K562 (cell line): ENCODE measurements around the gene PEDS1. TPM values are rescaled to one million over a fixed set of nuclear protein-coding genes. Genes with fewer than 3 reads are reported as not detected.

Experiments used
- JUND ChIP-seq, 2 experiments: IDR thresholded peaks; 2 replicates in 1 of 2; 3 replicates in 1 of 2; pipeline ENCODE4 v1.6.1; 2011; ENCODE audit warnings: borderline replicate concordance in 2 of 2, low read depth in 2 of 2, low read length in 2 of 2, improper control_type of control experiment in 1 of 2, missing biosample characterization in 1 of 2, missing genetic modification characterization in 1 of 2, missing genetic modification reagents in 1 of 2
- MAFK ChIP-seq: IDR thresholded peaks from 2 replicates; pipeline ENCODE4 v1.6.1; 2011; ENCODE audit warnings: low read length, improper control_type of control experiment
- MBD2 ChIP-seq: sonication (generic); IDR thresholded peaks from 2 replicates; pipeline ENCODE4 v1.6.1; 2016; ENCODE audit warnings: low read depth, borderline replicate concordance
- MIER1 ChIP-seq: fragments of 450-650 bp; IDR thresholded peaks from 2 replicates; pipeline ENCODE4 v1.6.1; 2016; ENCODE audit warnings: antibody characterized with exemption, mild to moderate bottlenecking, low read depth
- MLX ChIP-seq, 2 experiments: fragments of 450-650 bp in 1 of 2; sonication (generic) in 1 of 2; formaldehyde crosslinking; conservative IDR thresholded peaks; 2 replicates each; pipeline versions ENCODE4 v1.4.0 to v1.8.1; 2020 to 2022; ENCODE audit warnings: mild to moderate bottlenecking in 1 of 2, missing genetic modification reagents in 1 of 2
- NCOA2 ChIP-seq, 2 experiments: fragments of 450-650 bp; IDR thresholded peaks; 2 replicates each; pipeline ENCODE4 v1.6.1; 2018; ENCODE audit warnings: mild to moderate bottlenecking in 2 of 2, moderate library complexity in 1 of 2; ENCODE audit not compliant: partially characterized antibody in 2 of 2
- NFRKB ChIP-seq: fragments of 450-650 bp; IDR thresholded peaks from 2 replicates; pipeline ENCODE4 v1.6.1; 2016; ENCODE audit warnings: low read depth
- NFYB ChIP-seq: IDR thresholded peaks from 2 replicates; pipeline ENCODE4 v1.6.1; 2011; ENCODE audit warnings: mild to moderate bottlenecking, moderate library complexity; ENCODE audit not compliant: insufficient read length; ENCODE audit errors: extremely low read depth
- PHTF2 ChIP-seq: fragments of 250-450 bp; sonication (Bioruptor Pico); IDR thresholded peaks from 2 replicates; pipeline ENCODE4 v1.5.0; 2021; ENCODE audit warnings: mild to moderate bottlenecking
- PTBP1 ChIP-seq: fragments of 200-400 bp; formaldehyde crosslinking; IDR thresholded peaks from 2 replicates; pipeline ENCODE4 v1.6.1; 2017; ENCODE audit warnings: low read depth, low read length
- RBM15 ChIP-seq: fragments of 200-400 bp; formaldehyde crosslinking; IDR thresholded peaks from 2 replicates; pipeline ENCODE4 v1.6.1; 2018; ENCODE audit warnings: mild to moderate bottlenecking, low read length, moderate library complexity; ENCODE audit not compliant: insufficient read depth
- RBM25 ChIP-seq: fragments of 200-400 bp; formaldehyde crosslinking; IDR thresholded peaks from 2 replicates; pipeline ENCODE4 v1.6.1; 2018; ENCODE audit warnings: low read length, low read depth, moderate library complexity; ENCODE audit not compliant: severe bottlenecking
- SAFB ChIP-seq: fragments of 200-400 bp; formaldehyde crosslinking; IDR thresholded peaks from 2 replicates; pipeline ENCODE4 v1.6.1; 2017; ENCODE audit warnings: low read depth, low read length, borderline replicate concordance
- TAL1 ChIP-seq: fragments of 450-650 bp; IDR thresholded peaks from 2 replicates; pipeline ENCODE4 v1.6.1; 2016; ENCODE audit warnings: mild to moderate bottlenecking
- XRCC4 ChIP-seq: IDR thresholded peaks from one replicate; pipeline ENCODE4 v1.6.1; 2011; ENCODE audit not compliant: insufficient read depth, insufficient read length; ENCODE audit errors: extremely low read depth
- ZHX1 ChIP-seq: fragments of 150-350 bp; conservative IDR thresholded peaks from 2 replicates; pipeline ENCODE4 v1.6.1; 2014; ENCODE audit warnings: low read length
- ZNF134 ChIP-seq: fragments of 250-450 bp; sonication (Bioruptor Pico); conservative IDR thresholded peaks from 2 replicates; pipeline ENCODE4 v1.4.0; 2020
- ZNF277 ChIP-seq: fragments of 250-450 bp; sonication (Bioruptor Pico); IDR thresholded peaks from 2 replicates; pipeline ENCODE4 v1.8.0; 2022; ENCODE audit warnings: inconsistent platforms, mild to moderate bottlenecking, moderate library complexity, borderline replicate concordance
- ZNF395 ChIP-seq: fragments of 200-800 bp; sonication (Bioruptor generic); IDR thresholded peaks from 2 replicates; pipeline ENCODE4 v1.6.1; 2017; ENCODE audit warnings: missing genetic modification characterization, missing compliant biosample characterization
- polyA plus RNA-seq, 8 experiments: library from polyadenylated mRNA; depleted of rRNA in 4 of 8; stranded (reverse) in 5 of 8; unstranded in 3 of 8; fragments of >200 nt; fragmentation: Nextera tagmentation in 2 of 8; fragmentation: Illumina TruSeq in 1 of 8; extraction: Ambion mirVana in 2 of 8; extraction: Trizol in 1 of 8; gene quantifications; 2 replicates each; pipeline versions ENCODE4 v1.2.1 to v1.2.3, GENCODE V29; 2011 to 2014; ENCODE audit warnings: inconsistent platforms in 1 of 8, missing spikeins in 1 of 8
- total RNA-seq, 7 experiments: library from RNA; depleted of rRNA in 6 of 7; stranded (reverse); fragments of >200 nt in 6 of 7; fragmentation: Illumina TruSeq in 2 of 7; extraction: Trizol in 2 of 7; gene quantifications; 2 replicates each; pipeline versions ENCODE4 v1.2.1 to v1.2.3, GENCODE V29; 2011 to 2021; ENCODE audit warnings: low replicate concordance in 1 of 7
- TF ChIP-seq, protein P1 (sequence below): sonication (generic); formaldehyde crosslinking; IDR thresholded peaks from 2 replicates; pipeline ENCODE4 v1.8.0; 2022; ENCODE audit warnings: mild to moderate bottlenecking, missing genetic modification reagents

The PEDS1 gene
- total and polyA plus RNA-seq, 9 of the 15 experiments (the other 6 are each of a cell fraction or from before 2014, with no cell fraction given), result 2.9 to 38.5 (median 24.2) TPM

GRCh38 chr20:50190251-50191064 lies 36.9 kb upstream of the PEDS1 start, which contains the start of gene CEBPB (continued):
- no peak for TF ChIP-seq ZNF395 (CRISPR knock-in tag)
- TF ChIP-seq SAFB, result no peak; the same call in 1 of the 2 replicates
- no peak for TF ChIP-seq ZNF134 (CRISPR knock-in tag)
- no peak for TF ChIP-seq ZHX1
- no peak for TF ChIP-seq PHTF2 (CRISPR knock-in tag)
- no peak for TF ChIP-seq MIER1
- TF ChIP-seq PTBP1, result no peak
- TF ChIP-seq RBM25, result peak; percentile 44
- TF ChIP-seq NFRKB, result no peak
- no peak for TF ChIP-seq MAFK
- TF ChIP-seq XRCC4, result no peak
- no peak for TF ChIP-seq NCOA2 (IDR thresholded peaks at IDR 0.05; ENCODE audit: partially characterized antibody in 2 of 2)
- TF ChIP-seq, protein P1, sequence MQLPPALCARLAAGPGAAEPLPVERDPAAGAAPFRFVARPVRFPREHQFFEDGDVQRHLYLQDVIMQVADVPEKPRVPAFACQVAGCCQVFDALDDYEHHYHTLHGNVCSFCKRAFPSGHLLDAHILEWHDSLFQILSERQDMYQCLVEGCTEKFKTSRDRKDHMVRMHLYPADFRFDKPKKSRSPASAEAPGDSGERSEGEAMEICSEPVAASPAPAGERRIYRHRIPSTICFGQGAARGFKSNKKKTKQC (CRISPR knock-in tag), result peak; percentile 79
- no peak for TF ChIP-seq ZNF277 (CRISPR knock-in tag)
- TF ChIP-seq NFYB, result no peak
- TF ChIP-seq RBM15, result peak; percentile 90; the same call in 1 of the 2 replicates
- no peak for TF ChIP-seq TAL1
- TF ChIP-seq JUND (IDR thresholded peaks at IDR 0.05; ENCODE audit: borderline replicate concordance, low read depth, low read length), result peak; percentile 51
- no peak; the same call in 2 of the 3 replicates for TF ChIP-seq JUND (tag; IDR thresholded peaks at IDR 0.05; ENCODE audit: borderline replicate concordance, low read depth, low read length)
- TF ChIP-seq MBD2, result peak; percentile 63; the same call in 1 of the 2 replicates
- TF ChIP-seq MLX (CRISPR knock-in tag; conservative IDR thresholded peaks at IDR 0.05), result peak in 1 of 2 experiments; percentile 75; a peak in 1 of 4 replicates
